Stimulated activated naive CD4-positive, alpha-beta T cell (primary cell): ENCODE measurements around the gene NDST1.

Source experiments
- DNase-seq, 6 experiments: peaks; one replicate each; lab custom pipeline; 2025; lab: John Stamatoyannopoulos, UW

NDST1 gene

GRCh38 chr5:150570333-150570732, 62.4 kb downstream of the NDST1 start:
- no peak for DNase-seq

GRCh38 chr5:150571836-150572235, 63.9 kb downstream of the NDST1 start:
- no peak for DNase-seq

- no peak for DNase-seq
Measured at GRCh38 chr5:150573216-150573615, 65.3 kb downstream of the NDST1 start.

GRCh38 chr5:150573867-150574817, 66.2 kb downstream of the NDST1 start:
- no peak for DNase-seq

GRCh38 chr5:150574818-150575547, 67.1 kb downstream of the NDST1 start:
- no peak for DNase-seq

GRCh38 chr5:150575745-150576448, 68.0 kb downstream of the NDST1 start:
- no peak for DNase-seq

- no peak for DNase-seq
Measured at GRCh38 chr5:150576449-150576949, 68.6 kb downstream of the NDST1 start.

GRCh38 chr5:150577378-150578139, 69.6 kb downstream of the NDST1 start:
- DNase-seq: no peak

GRCh38 chr5:150578781-150579461, 71.0 kb downstream of the NDST1 start:
- DNase-seq: no peak

- no peak for DNase-seq
Measured at GRCh38 chr5:150579462-150580400, 71.8 kb downstream of the NDST1 start.

GRCh38 chr5:150580917-150581316, 73.0 kb downstream of the NDST1 start:
- no peak for DNase-seq

GRCh38 chr5:150582241-150583109, 74.5 kb downstream of the NDST1 start:
- no peak for DNase-seq

- no peak for DNase-seq
Measured at GRCh38 chr5:150583541-150584225, 75.8 kb downstream of the NDST1 start.

- DNase-seq: no peak
Measured at GRCh38 chr5:150584556-150585335, 76.8 kb downstream of the NDST1 start.

- DNase-seq: no peak
Measured at GRCh38 chr5:150585781-150586341, 77.9 kb downstream of the NDST1 start.

- DNase-seq: no peak
Measured at GRCh38 chr5:150587016-150587415, 79.1 kb downstream of the NDST1 start.
